Urinary bladder (tissue), 4 donors: ENCODE data around the gene TBC1D30. TPM values are rescaled to one million over a fixed set of nuclear protein-coding genes. Genes with fewer than 3 reads are reported as not detected.

ENCODE experiments used
- DNase-seq: peaks from one replicate; pipeline ENCODE4 v3.0.0-alpha.2; 2015; ENCODE audit errors: extremely low spot score
- H3K27ac ChIP-seq: one replicate; pipeline ENCODE4 v1.5.1; 2013; ENCODE audit warnings: low read depth, mild to moderate bottlenecking, moderate library complexity
- H3K36me3 ChIP-seq: one replicate; pipeline ENCODE4 v1.6.1; 2013; ENCODE audit warnings: mild to moderate bottlenecking, moderate library complexity; ENCODE audit not compliant: insufficient read depth
- H3K4me1 ChIP-seq: one replicate; pipeline ENCODE4 v1.6.1; 2013; ENCODE audit warnings: mild to moderate bottlenecking, moderate library complexity; ENCODE audit not compliant: insufficient read depth
- H3K4me3 ChIP-seq: one replicate; pipeline ENCODE4 v1.5.1; 2013; ENCODE audit warnings: low read depth, low read length
- WGBS: extraction: QIAGEN DNeasy Blood & Tissue Kit; methylation state at CpG from one replicate; pipeline ENCODE4 v1.1.7; 2013; 5-methylcytosine and 5-hydroxymethylcytosine counted together
- polyA plus RNA-seq: library from polyadenylated mRNA; stranded (reverse); fragments of 200-250 nt; gene quantifications from one replicate; pipeline ENCODE4 v1.2.3, GENCODE V29; 2013
- total RNA-seq: library from RNA; depleted of rRNA; stranded (reverse); fragments of >200 nt; gene quantifications from one replicate; pipeline ENCODE4 v1.2.3, GENCODE V29; 2014
- donor health status: healthy with polysubstance abuse.
- donor health status: healthy.

Gene TBC1D30
- total and polyA plus RNA-seq, 2 donors: 3.5 to 3.9 TPM

DNA sequence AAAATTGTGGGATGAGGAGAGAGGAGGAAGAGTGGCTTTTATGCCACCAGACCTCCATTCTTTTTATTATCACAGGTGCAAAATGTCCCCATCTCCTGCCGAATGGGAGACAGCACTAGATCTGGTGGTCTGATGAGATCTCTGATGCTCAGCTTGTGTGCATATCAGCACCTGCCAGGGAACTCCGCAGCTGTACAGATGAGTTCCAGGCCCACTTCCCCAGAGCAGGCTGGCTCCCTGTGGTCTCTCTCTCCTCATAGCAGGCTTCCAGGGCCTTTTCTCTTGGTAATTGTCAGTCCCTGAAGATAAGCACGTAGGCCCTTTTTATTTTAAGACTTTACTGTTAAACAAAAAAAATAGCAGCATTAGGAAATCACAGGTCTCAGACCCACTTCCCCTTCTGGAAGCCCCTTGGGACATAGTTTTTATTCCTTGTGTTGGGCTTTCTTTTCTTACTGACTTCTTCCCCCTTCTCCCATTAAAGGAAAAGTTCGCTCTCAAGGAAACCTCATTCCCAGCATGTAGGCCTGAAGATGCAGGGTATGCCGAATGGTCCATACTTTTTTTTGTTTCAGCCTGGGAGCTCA is 4.5 kb upstream of the TBC1D30 start:
- H3K4me3 ChIP-seq: no peak overlapping the region
- no peaks in the 10 kb centered on the region for H3K36me3 ChIP-seq
- no peak overlapping the region for H3K27ac ChIP-seq
- WGBS: 66% methylated on average over 5 of the region's 5 CpGs
- H3K4me1 ChIP-seq: no peaks in the 10 kb centered on the region
- DNase-seq: no peak

DNA sequence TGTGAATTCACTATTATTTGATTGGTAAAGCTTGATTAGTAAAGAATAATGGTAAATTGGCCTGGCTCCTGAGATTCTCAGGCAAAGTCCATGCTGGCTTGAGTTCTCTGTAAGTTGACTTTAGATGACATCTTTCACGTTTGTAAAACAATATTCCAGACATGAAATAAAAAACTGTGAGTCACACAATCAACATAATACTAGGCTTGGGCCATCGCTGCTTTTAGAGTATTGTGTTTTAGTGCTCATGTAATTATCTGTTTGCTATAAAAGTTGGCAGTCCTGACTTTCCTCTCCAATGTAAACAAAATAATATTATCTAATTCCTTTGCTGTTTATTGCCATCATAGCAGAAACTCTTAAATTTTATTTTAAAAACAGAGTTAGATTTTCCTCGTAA is 3.9 kb upstream of the TBC1D30 start:
- Histone ChIP-seq H3K27ac (no peak overlapping the region), H3K4me3 (no peak overlapping the region), H3K36me3 (no peaks in the 10 kb centered on the region), H3K4me1 (no peaks in the 10 kb centered on the region)
- 71% methylated on average over 3 of the region's 3 CpGs for WGBS
- no peak for DNase-seq

- Histone ChIP-seq H3K4me1 (no peaks in the 10 kb centered on the region), H3K4me3 (no peak overlapping the region), H3K27ac (no peak overlapping the region), H3K36me3 (no peaks in the 10 kb centered on the region)
- WGBS: 65% methylated on average over 5 of the region's 5 CpGs
- no peak for DNase-seq
Observed at GRCh38 chr12:64821116-64821630, 3.3 kb upstream of the TBC1D30 start.

- H3K4me3 ChIP-seq: peak overlapping the region; percentile 39
- H3K36me3 ChIP-seq: no peaks in the 10 kb centered on the region
- DNase-seq: no peak
- H3K4me1 ChIP-seq: no peaks in the 10 kb centered on the region
- WGBS: 4% methylated on average over 16 of the region's 16 CpGs
- no peak overlapping the region for H3K27ac ChIP-seq
Observed at GRCh38 chr12:64824130-64824499, 332 bp upstream of the TBC1D30 start.

- H3K27ac ChIP-seq: no peak overlapping the region
- 3% methylated on average over 51 of the region's 51 CpGs for WGBS
- DNase-seq: no peak
Observed at GRCh38 chr12:64825143-64826021, 935 bp downstream of the TBC1D30 start.

DNA sequence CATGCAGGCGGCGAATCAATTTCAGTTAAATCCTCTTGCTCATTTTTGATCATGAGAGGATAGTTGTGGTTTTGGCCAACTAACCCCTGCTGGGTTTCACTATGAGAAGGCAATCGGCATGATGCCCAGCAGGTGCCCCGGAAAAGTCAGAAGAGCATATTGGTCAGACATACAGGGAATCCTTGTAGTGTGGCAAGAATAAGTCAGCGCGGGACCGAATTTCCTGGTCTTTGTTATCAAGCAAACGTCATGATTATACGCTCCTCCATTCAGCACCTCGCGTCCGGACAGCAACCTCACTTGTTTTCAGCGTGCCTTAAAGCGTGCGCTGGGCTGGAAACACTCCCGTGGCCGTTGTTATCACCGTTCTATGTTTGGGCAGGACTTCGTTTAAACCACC is 1.8 kb downstream of the TBC1D30 start:
- WGBS: 5% methylated on average over 19 of the region's 19 CpGs
- no peaks in the 10 kb centered on the region for H3K36me3 ChIP-seq
- no peak overlapping the region for H3K4me3 ChIP-seq
- H3K27ac ChIP-seq: no peak overlapping the region
- peak; percentile 45 for DNase-seq
- no peaks in the 10 kb centered on the region for H3K4me1 ChIP-seq

More at GRCh38 chr12:64825143-64826021, 935 bp downstream of the TBC1D30 start:
- Histone ChIP-seq H3K36me3 (no peaks in the 10 kb centered on the region), H3K4me1 (no peaks in the 10 kb centered on the region), H3K4me3 (peak overlapping the region; percentile 39)

DNA sequence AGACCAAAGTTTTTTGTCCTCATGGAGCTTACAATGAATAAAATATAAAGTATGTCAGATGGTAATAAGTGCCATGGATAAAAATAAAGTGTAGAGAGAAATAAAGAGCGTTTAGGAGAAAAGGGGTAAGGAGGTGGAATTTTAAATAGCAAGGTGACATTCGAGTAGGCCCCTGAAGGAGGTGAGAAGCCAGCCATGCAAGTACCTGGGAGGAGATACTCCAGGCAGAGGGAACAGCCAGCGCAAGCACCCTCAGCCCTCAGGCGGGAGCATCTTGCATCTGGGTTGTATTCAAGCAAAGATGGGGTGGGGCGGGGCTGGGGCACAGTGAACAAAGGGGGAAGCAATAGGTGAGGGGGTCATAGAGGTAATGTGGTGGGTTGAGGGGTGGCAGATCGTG is 4.3 kb downstream of the TBC1D30 start:
- no peak for DNase-seq
- H3K4me1 ChIP-seq: no peaks in the 10 kb centered on the region
- no peaks in the 10 kb centered on the region for H3K36me3 ChIP-seq
- 79% methylated on average over 6 of the region's 6 CpGs for WGBS
- H3K27ac ChIP-seq: no peak overlapping the region
- no peak overlapping the region for H3K4me3 ChIP-seq

DNA sequence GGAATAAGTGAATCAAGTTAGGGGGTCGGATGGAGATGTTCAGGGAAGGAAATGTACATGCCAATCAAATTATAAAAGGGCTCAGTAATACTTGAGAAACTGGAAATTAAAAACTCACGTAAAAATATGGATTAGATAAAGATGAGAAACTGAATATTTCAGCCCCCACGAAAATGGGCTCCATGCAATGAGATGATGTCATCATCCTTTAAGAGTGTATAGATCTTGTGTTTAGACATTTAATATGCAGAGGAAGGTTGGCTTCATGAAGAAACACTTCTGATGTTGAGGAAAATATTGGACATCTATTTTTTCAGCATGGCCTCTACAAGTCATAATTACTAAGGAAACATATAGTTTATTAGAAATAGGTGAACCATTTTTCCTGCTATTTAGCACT is 9.5 kb downstream of the TBC1D30 start:
- no peaks in the 10 kb centered on the region for H3K36me3 ChIP-seq
- H3K4me1 ChIP-seq: no peaks in the 10 kb centered on the region
- 77% methylated on average over 3 of the region's 3 CpGs for WGBS

GRCh38 chr12:64835901-64836300 is 11.5 kb downstream of the TBC1D30 start:
- Histone ChIP-seq H3K4me1 (no peaks in the 10 kb centered on the region), H3K36me3 (no peaks in the 10 kb centered on the region), H3K27ac (no peak overlapping the region), H3K4me3 (no peak overlapping the region)
- DNase-seq: no peak
- 85% methylated on average over 4 of the region's 4 CpGs for WGBS

More for the DNA sequence above, 9.5 kb downstream of the TBC1D30 start:
- H3K4me3 ChIP-seq: no peak overlapping the region
- no peak overlapping the region for H3K27ac ChIP-seq
- no peak for DNase-seq

DNA sequence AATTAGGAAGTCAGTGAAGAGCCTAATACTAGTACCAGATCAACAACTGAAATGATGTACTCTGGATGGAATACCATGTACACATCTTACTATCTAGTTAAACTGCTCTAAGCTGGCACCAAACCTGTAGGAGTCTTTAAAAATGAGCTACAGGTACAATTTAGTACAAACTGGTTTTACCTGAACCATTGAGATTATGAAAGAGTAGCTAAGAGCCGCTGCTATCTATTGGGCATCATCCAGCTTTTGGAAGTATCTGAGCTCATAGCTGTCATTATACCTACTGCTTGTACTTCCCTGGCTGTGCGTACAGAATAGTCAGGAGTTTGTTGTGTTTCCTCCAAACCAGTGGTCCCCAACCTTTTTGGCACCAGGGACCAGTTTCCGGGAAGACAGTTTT is 12.4 kb downstream of the TBC1D30 start:
- no peak for DNase-seq
- Histone ChIP-seq H3K4me3 (no peak overlapping the region), H3K4me1 (no peaks in the 10 kb centered on the region), H3K36me3 (no peaks in the 10 kb centered on the region), H3K27ac (no peak overlapping the region)
- 91% methylated on average over 3 of the region's 3 CpGs for WGBS

DNA sequence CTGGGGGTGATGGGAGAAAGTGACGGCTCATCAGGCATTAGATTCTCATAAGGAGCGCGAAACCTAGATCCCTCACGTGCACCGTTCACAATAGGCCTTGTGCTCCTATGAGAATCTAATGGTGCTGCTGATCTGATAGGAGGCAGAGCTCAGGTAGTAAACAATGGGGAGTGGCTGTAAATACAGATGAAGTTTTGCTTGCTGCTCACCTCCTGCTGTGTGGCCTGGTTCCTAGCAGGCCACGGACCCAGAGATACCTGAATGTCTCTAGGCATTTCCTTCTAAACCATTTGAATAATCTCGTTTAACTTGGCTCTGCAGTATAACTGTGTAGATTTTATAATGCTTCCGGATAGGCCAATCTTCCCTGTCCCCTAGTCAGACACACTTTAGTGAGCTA is 13.0 kb downstream of the TBC1D30 start:
- Histone ChIP-seq H3K36me3 (no peaks in the 10 kb centered on the region), H3K27ac (no peak overlapping the region), H3K4me1 (no peaks in the 10 kb centered on the region), H3K4me3 (no peak overlapping the region)
- no peak for DNase-seq
- WGBS: 80% methylated on average over 8 of the region's 8 CpGs

DNA sequence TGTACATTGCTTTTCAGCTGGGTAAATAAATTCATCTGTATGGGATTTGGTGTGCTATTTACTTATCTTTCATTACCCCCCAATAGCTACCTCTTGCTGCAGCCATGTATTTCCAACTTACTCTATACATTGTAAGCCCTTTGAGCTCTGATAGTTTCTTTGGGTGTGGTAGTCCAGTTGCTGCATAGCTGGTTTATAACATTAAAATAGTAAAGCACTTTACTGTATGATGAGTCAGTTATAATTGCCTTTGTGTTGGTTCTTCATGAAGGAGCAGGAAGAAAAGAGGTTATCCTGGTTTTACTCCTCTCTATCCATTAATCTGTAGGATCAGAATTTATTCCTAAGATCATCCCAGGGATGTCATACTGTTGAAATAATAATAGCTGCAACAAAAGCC is 15.7 kb downstream of the TBC1D30 start:
- no peak for DNase-seq
- Histone ChIP-seq H3K4me3 (no peak overlapping the region), H3K36me3 (no peaks in the 10 kb centered on the region), H3K27ac (no peak overlapping the region), H3K4me1 (no peaks in the 10 kb centered on the region)

GRCh38 chr12:64840949-64841717 is 16.7 kb downstream of the TBC1D30 start:
- WGBS: 89% methylated on average over 5 of the region's 5 CpGs
- Histone ChIP-seq H3K4me1 (no peaks in the 10 kb centered on the region), H3K27ac (no peak overlapping the region), H3K36me3 (no peaks in the 10 kb centered on the region), H3K4me3 (no peak overlapping the region)
- DNase-seq: no peak
